Endothelial cell of umbilical vein (primary cell): Measurements from ENCODE around the gene GIPC1. TPM values are rescaled to one million over a fixed set of nuclear protein-coding genes. Genes with fewer than 3 reads are reported as not detected.

Source experiments
- BruUV-seq: library from RNA; stranded (reverse); fragments of 400-500 nt; replicated peaks from 2 replicates; lab custom pipeline; 2021; lab: Mats Ljungman, UMichigan
- CTCF ChIA-PET: fragments of 300-600, 350-600 bp; sonication (Branson Sonifier 250); formaldehyde crosslinking; loops from one replicate; lab custom pipeline; 2021; ENCODE audit warnings: antibody characterized with exemption, inconsistent platforms; lab: Charles Lee
- POLR2A ChIA-PET: fragments of 300-600, 350-600 bp; sonication (Branson Sonifier 250); formaldehyde crosslinking; loops from one replicate; lab custom pipeline; 2021; ENCODE audit warnings: antibody characterized with exemption, inconsistent platforms; lab: Charles Lee
- DNase-seq: peaks from one replicate; pipeline ENCODE4 v3.0.0-alpha.2; 2011; ENCODE audit warnings: low read depth, low spot score
- FAIRE-seq: peaks from 2 replicates; lab custom pipeline; 2011; peaks lifted over from hg19 to GRCh38; lab: Jason Lieb, UNC
- H2AFZ ChIP-seq: 2 replicates; pipeline ENCODE4 v1.6.0; 2012; ENCODE audit warnings: low read depth, low read length, control low read depth, inconsistent platforms
- H3K27ac ChIP-seq: 2 replicates; pipeline ENCODE4 v1.5.1; 2011; ENCODE audit warnings: low read depth, mild to moderate bottlenecking, control low read depth, low read length, moderate library complexity; ENCODE audit not compliant: insufficient read depth
- H3K27me3 ChIP-seq, 2 experiments: 2 replicates each; pipeline versions ENCODE4 v1.6.0 to v1.6.1; 2011; ENCODE audit warnings: low read length in 2 of 2, mixed read lengths in 1 of 2; ENCODE audit not compliant: control insufficient read depth in 2 of 2, insufficient read depth in 2 of 2
- H3K36me3 ChIP-seq, 2 experiments: 2 replicates in 1 of 2; 3 replicates in 1 of 2; pipeline ENCODE4 v1.5.1; 2011; ENCODE audit warnings: low read length in 2 of 2, mild to moderate bottlenecking in 1 of 2, moderate library complexity in 1 of 2; ENCODE audit not compliant: control insufficient read depth in 2 of 2, insufficient read depth in 2 of 2; ENCODE audit errors: extremely low read depth in 1 of 2
- H3K4me1 ChIP-seq: 3 replicates; pipeline ENCODE4 v1.5.1; 2011; ENCODE audit warnings: mild to moderate bottlenecking, low read length; ENCODE audit not compliant: control insufficient read depth, insufficient read depth; ENCODE audit errors: extremely low read depth
- H3K4me2 ChIP-seq: 2 replicates; pipeline ENCODE4 v1.6.1; 2011; ENCODE audit warnings: low read length, control low read depth, mixed read lengths; ENCODE audit not compliant: insufficient read depth
- H3K4me3 ChIP-seq, 3 experiments: fragments of 200-600 bp in 1 of 3; sonication (generic), shearing (Covaris generic) in 1 of 3; replicated peaks in 1 of 3; 2 replicates each; pipeline ENCODE4 v1.5.1; 2011 to 2016; ENCODE audit warnings: control low read depth in 3 of 3, low read length in 3 of 3, mild to moderate bottlenecking in 2 of 3, inconsistent platforms in 1 of 3, low read depth in 1 of 3, moderate library complexity in 1 of 3; ENCODE audit not compliant: insufficient read depth in 1 of 3
- H3K79me2 ChIP-seq: 2 replicates; pipeline ENCODE4 v1.6.0; 2012; ENCODE audit warnings: low read length, inconsistent platforms; ENCODE audit not compliant: control insufficient read depth, insufficient read depth
- H3K9ac ChIP-seq: replicated peaks from 2 replicates; pipeline ENCODE3; 2011; ENCODE audit warnings: low read length, control low read depth; ENCODE audit not compliant: insufficient read depth; ENCODE audit errors: extremely low read depth
- H3K9me1 ChIP-seq: replicated peaks from 3 replicates; pipeline ENCODE4 v1.6.0; 2011; ENCODE audit warnings: mild to moderate bottlenecking, low read length; ENCODE audit not compliant: control insufficient read depth, insufficient read depth; ENCODE audit errors: extremely low read depth
- H3K9me3 ChIP-seq: replicated peaks from 2 replicates; pipeline ENCODE4 v1.5.1; 2012; ENCODE audit warnings: low read length, inconsistent platforms; ENCODE audit not compliant: control insufficient read depth, insufficient read depth
- H4K20me1 ChIP-seq: replicated peaks from 2 replicates; pipeline ENCODE3; 2011; ENCODE audit warnings: mild to moderate bottlenecking, low read length; ENCODE audit not compliant: control insufficient read depth, insufficient read depth; ENCODE audit errors: extremely low read depth
- CTCF ChIP-seq, 2 donors: IDR thresholded peaks; 1 replicate in 1 of 2; 2 replicates in 1 of 2; pipeline ENCODE4 v1.5.1; 2011; ENCODE audit warnings: low read length in 2 of 2, mild to moderate bottlenecking in 2 of 2, moderate library complexity in 2 of 2, control low read depth in 1 of 2, inconsistent platforms in 1 of 2, low read depth in 1 of 2; ENCODE audit not compliant: insufficient read depth in 1 of 2; ENCODE audit errors: extremely low read depth in 1 of 2
- EZH2 ChIP-seq: IDR thresholded peaks from 2 replicates; pipeline ENCODE4 v1.6.1; 2012; ENCODE audit warnings: borderline replicate concordance, low read depth, mild to moderate bottlenecking, moderate library complexity, low read length, inconsistent platforms; ENCODE audit not compliant: severe bottlenecking
- GATA2 ChIP-seq: IDR thresholded peaks from 2 replicates; pipeline ENCODE4 v1.7.0; 2011; ENCODE audit warnings: low read depth, mild to moderate bottlenecking, moderate library complexity, mixed read lengths, low read length; ENCODE audit not compliant: insufficient read length, insufficient read depth
- JUN ChIP-seq: IDR thresholded peaks from 2 replicates; pipeline ENCODE4 v1.6.1; 2011; ENCODE audit warnings: borderline replicate concordance, low read depth; ENCODE audit not compliant: insufficient read length, insufficient read depth
- MYC ChIP-seq: IDR thresholded peaks from one replicate; pipeline ENCODE4 v1.6.1; 2011; ENCODE audit warnings: mild to moderate bottlenecking, low read depth, low read length
- dilution Hi-C: fragments of 300-500 bp; cut with MboI; formaldehyde crosslinking; loops from one replicate; pipeline ENCODE4 v1.15.0; 2019; ENCODE audit warnings: low sequenced_read_pairs; ENCODE audit not compliant: extremely low pct_ligation_motif_present
- intact Hi-C: fragments of 100-400 bp; cut with micrococcal nuclease; formaldehyde crosslinking; loops from one replicate; pipeline ENCODE4 v1.10.0; 2022
- polyA plus RNA-seq, 4 experiments: library from polyadenylated mRNA; depleted of rRNA in 3 of 4; stranded (reverse) in 3 of 4; unstranded in 1 of 4; fragments of >200 nt; gene quantifications; 2 replicates each; pipeline versions ENCODE4 v1.2.1 to v1.2.3, GENCODE V29; 2011 to 2012; ENCODE audit warnings: missing spikeins in 1 of 4
- total RNA-seq: library from RNA; stranded (reverse); gene quantifications from 2 replicates; pipeline ENCODE4 v1.2.3, GENCODE V29; 2021

Gene GIPC1
- total and polyA plus RNA-seq, 2 donors (not counting 3 experiments of a cell fraction or from before 2014, with no cell fraction given): 108 to 141 TPM

- Histone ChIP-seq H4K20me1 (no peaks in the 10 kb centered on the region), H3K79me2 (no peaks in the 10 kb centered on the region), H3K27me3 (no peaks in the 10 kb centered on the region), H3K9me1 (no peaks in the 10 kb centered on the region), H3K27ac (no peak overlapping the region), H3K4me1 (peaks cover 22% of the 10 kb centered on the region), H2AFZ (no peak overlapping the region), H3K9ac (no peak overlapping the region), H3K4me2 (no peak overlapping the region), H3K36me3 (peaks cover 3 to 17% of the 10 kb centered on the region in 2 experiments), H3K4me3 (no peak overlapping the region), H3K9me3 (no peaks in the 10 kb centered on the region)
- no TSS peak for BruUV-seq
- dilution Hi-C loops (no loop called here), intact Hi-C loops (loop anchor here (5.0 kb wide), 1 partner anchor 341 kb away; the partner anchor contains the start of gene ASF1B)
- POLR2A ChIA-PET: no interaction called here
- CTCF ChIA-PET: interaction anchor here (0.6 to 4.1 kb wide), 7 partner anchors 9 to 116 kb away, joined by 3 to 12 read pairs (median 5); partner anchors contain the start of genes DNAJB1 and GIPC1
- DNase-seq (no peak), FAIRE-seq (no peak)
- no peak for TF ChIP-seq JUN
- TF ChIP-seq MYC: no peak
- TF ChIP-seq CTCF (IDR thresholded peaks at IDR 0.05; ENCODE audit: extremely low read depth in 1 of 2, insufficient read depth in 1 of 2, low read depth in 1 of 2, low read length in 2 of 2): no peak
- no peak for TF ChIP-seq GATA2
- no peak for TF ChIP-seq EZH2
Measured at GRCh38 chr19:14478113-14478545, 17.8 kb downstream of the GIPC1 start.
